Measurements from ENCODE around the gene PRLHR. TPM values are rescaled to one million over a fixed set of nuclear protein-coding genes. Genes with fewer than 3 reads are reported as not detected.
A peak's percentile ranks its signal among the peaks of the same experiment; 100 is the strongest.

The PRLHR gene
- total RNA-seq, 4 donors from 2014 or later = 0.78 to 3.0 (median 2.0) TPM

GRCh38 chr10:118596426-118597124 lies 1.1 kb upstream of the PRLHR start:
- intact Hi-C loops (cut with DNase I) = no loop called here
- H3K27me3 ChIP-seq = peaks cover 10 to 90% (median 41%) of the 10 kb centered on the region in 4 donors
- H3K9me3 ChIP-seq = peaks cover 0 to 8% (median 0%) of the 10 kb centered on the region in 4 donors
- H3K4me3 ChIP-seq = no peak overlapping the region
- TF ChIP-seq EP300 (IDR thresholded peaks at IDR 0.05) (no peak), CTCF (IDR thresholded peaks at IDR 0.05) (no peak), POLR2A (IDR thresholded peaks at IDR 0.05; ENCODE audit: low read depth) (no peak), POLR2AphosphoS5 (IDR thresholded peaks at IDR 0.05) (no peak)
- no peak overlapping the region for H3K27ac ChIP-seq (replicated peaks in 1 of 4)
- H3K36me3 ChIP-seq = no peaks in the 10 kb centered on the region
- DNase-seq (ENCODE audit: extremely low spot score) = no peak
- peaks cover 0 to 25% (median 10%) of the 10 kb centered on the region in 4 donors for H3K4me1 ChIP-seq
- WGBS = 5% methylated on average over 16 of the region's 16 CpGs

- TF ChIP-seq CTCF (IDR thresholded peaks at IDR 0.05) = no peak
- no peak for TF ChIP-seq EP300 (IDR thresholded peaks at IDR 0.05)
- no peak for TF ChIP-seq POLR2AphosphoS5 (IDR thresholded peaks at IDR 0.05)
- TF ChIP-seq POLR2A (IDR thresholded peaks at IDR 0.05; ENCODE audit: low read depth) = no peak
Measured at GRCh38 chr10:118595064-118595420, 406 bp downstream of the PRLHR start.

GRCh38 chr10:118594392-118595063 lies 920 bp downstream of the PRLHR start:
- no peak overlapping the region for H3K4me3 ChIP-seq
- TF ChIP-seq EP300 (IDR thresholded peaks at IDR 0.05) (no peak), POLR2AphosphoS5 (IDR thresholded peaks at IDR 0.05) (no peak), CTCF (IDR thresholded peaks at IDR 0.05) (peak in 2 of 3 experiments; percentile 20 to 36), POLR2A (IDR thresholded peaks at IDR 0.05; ENCODE audit: low read depth) (no peak)
- H3K36me3 ChIP-seq = no peaks in the 10 kb centered on the region
- no peak for DNase-seq (ENCODE audit: extremely low spot score)
- no peak overlapping the region for H3K27ac ChIP-seq (replicated peaks in 1 of 4)
- peaks cover 0 to 25% (median 12%) of the 10 kb centered on the region in 4 donors for H3K4me1 ChIP-seq
- peaks cover 0 to 8% (median 0%) of the 10 kb centered on the region in 4 donors for H3K9me3 ChIP-seq
- intact Hi-C loops (cut with DNase I) = no loop called here
- peaks cover 10 to 76% (median 41%) of the 10 kb centered on the region in 4 donors for H3K27me3 ChIP-seq
- 16% methylated on average over 15 of the region's 70 CpGs for WGBS

More at GRCh38 chr10:118595064-118595420, 406 bp downstream of the PRLHR start:
- WGBS = 18% methylated on average over 6 of the region's 22 CpGs
- Histone ChIP-seq H3K27ac (replicated peaks in 1 of 4) (no peak overlapping the region), H3K27me3 (peaks cover 10 to 78% (median 41%) of the 10 kb centered on the region in 4 donors), H3K36me3 (no peaks in the 10 kb centered on the region), H3K4me1 (peaks cover 0 to 25% (median 12%) of the 10 kb centered on the region in 4 donors), H3K4me3 (no peak overlapping the region), H3K9me3 (peaks cover 0 to 8% (median 0%) of the 10 kb centered on the region in 4 donors)
- no peak for DNase-seq (ENCODE audit: extremely low spot score)
- intact Hi-C loops (cut with DNase I) = no loop called here

- DNase-seq (ENCODE audit: extremely low spot score) = no peak
- Histone ChIP-seq H3K36me3 (no peaks in the 10 kb centered on the region), H3K27me3 (peaks cover 10 to 62% (median 41%) of the 10 kb centered on the region in 4 donors), H3K4me3 (no peak overlapping the region), H3K9me3 (peaks cover 0 to 8% (median 0%) of the 10 kb centered on the region in 4 donors), H3K4me1 (peaks cover 0 to 25% (median 12%) of the 10 kb centered on the region in 4 donors), H3K27ac (replicated peaks in 1 of 4) (no peak overlapping the region)
- TF ChIP-seq POLR2AphosphoS5 (IDR thresholded peaks at IDR 0.05) (no peak), EP300 (IDR thresholded peaks at IDR 0.05) (no peak), POLR2A (IDR thresholded peaks at IDR 0.05; ENCODE audit: low read depth) (no peak), CTCF (IDR thresholded peaks at IDR 0.05) (no peak)
- intact Hi-C loops (cut with DNase I) = no loop called here
- 61% methylated on average over 2 of the region's 2 CpGs for WGBS
Measured at GRCh38 chr10:118592675-118593330, 2.6 kb downstream of the PRLHR start.

Data from esophagus muscularis mucosa (tissue), 4 donors.